ENCODE data around the gene PDAP1.
"Not testable (repeated sequence)": the region's sequence is repeated elsewhere in the genome, so short reads cannot be mapped to it uniquely, and the experiment has no call there.

Gene PDAP1

GRCh38 chr7:99374111-99375064, 34.0 kb downstream of the PDAP1 start, which contains the start of gene ARPC1B:
TSS of gene ARPC1B (plus strand) at chr7:99374730. CDS start at chr7:99385715, 10,985 bp downstream.
- peak in 1 of 2 experiments; percentile 89 for DNase-seq

DNA sequence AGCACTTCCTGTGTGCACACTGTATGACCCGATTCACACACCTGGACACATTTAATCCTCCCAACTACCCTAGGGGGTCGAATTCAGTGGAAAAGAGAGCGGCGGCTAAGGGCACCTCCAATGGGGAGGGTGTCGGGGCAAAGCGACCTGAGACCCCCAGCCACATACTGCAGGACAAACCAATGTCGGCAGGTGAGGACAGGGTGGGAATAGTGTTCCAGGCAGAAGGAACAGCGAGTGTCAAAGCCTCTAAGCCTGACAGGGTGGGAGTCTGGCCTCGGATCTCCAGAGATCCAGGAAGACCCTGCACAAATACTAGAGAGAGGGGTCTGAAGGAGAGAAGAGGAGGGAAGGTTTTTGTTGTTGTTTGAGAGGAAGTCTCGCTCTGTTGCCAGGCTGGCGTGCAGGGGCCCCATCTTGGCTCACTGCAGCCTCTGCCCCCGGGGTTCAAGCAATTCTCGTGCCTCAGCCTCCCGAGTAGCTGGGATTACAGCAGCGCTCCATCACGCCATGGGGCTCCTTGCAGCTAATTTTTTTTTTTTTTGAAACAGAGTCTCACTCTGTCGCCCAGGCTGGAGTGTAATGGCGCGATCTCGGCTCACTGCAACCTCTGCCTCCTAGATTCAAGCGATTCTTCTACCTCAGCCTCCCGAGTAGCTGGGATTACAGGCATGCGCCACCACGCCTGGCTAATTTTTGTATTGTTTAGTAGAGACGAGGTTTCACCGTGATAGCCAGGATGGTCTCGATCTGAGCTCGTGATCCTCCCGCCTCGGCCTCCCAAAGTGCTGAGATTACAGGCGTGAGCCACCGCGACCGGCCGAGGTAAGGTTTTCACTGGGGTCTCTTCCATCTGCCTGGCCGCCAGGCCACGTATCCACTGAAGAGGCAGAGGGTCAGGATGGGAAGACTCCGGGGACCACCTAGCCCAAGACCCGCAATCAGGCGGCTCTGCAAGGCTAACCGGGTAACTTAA, 35.0 kb downstream of the PDAP1 start:
- no peak for DNase-seq

DNA sequence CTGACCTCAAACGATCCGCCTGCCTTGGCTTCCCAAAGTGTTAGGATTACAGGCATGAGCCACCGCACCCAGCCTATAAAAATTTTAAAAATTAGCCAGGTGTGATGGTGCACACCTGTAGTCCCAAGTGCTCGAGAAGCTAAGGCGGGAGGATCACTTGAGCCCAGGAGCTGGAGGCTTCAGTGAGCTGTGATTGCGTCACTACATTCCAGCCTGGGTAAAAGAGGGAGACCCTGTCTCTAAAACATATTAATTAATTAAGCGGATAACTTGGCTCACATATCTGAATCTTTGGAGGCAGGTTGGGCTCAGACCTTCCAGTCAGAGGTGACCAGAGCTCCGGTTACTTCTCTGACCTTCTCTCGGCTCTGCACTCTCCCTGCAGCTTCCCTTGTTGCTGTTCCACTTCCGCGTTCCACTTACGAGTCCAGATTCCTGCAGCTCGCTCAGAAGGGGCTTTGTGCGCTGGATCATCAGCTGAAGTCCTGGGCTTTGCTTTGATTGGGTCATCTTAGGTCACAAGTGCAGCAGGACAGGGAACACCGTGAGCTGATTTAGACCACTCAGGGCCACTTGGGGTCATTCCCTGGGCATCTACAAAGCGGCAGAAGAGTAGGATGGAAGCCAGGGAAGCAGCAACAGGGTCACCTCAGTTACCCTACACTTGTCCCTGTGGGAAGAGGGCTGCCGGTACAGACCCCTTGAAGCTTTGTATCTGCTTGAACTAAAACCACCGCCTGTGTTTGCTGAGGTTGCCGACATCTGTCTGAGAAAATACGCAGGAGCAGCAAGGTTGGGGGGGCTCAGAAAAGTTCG, 35.9 kb downstream of the PDAP1 start:
- no peak for DNase-seq

DNA sequence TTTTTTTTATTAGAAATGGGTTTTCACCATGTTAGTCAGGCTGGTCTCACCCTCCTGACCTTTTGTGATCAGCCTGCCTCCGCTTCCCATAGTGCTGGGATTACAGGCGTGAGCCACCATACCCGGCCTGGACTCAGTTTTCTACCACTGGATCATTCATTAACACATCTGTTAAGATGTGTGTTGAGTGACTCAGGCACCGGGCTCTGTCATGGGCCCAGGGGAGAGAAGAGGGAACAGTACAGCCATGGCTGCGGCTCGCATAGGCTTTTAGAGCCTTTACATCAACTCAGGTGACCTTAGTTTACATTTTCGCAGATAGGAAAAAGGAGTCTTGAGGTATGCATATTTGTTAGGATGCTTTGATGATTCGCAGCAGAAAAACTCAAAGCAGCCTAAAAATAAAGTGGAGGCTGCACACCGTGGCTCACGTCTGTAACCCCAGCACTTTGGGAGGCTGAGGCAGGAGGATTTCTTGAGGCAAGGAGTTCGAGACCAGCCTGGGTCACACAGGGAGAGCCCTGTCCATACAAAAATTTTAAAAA, 36.9 kb downstream of the PDAP1 start:
- DNase-seq: no peak

DNA sequence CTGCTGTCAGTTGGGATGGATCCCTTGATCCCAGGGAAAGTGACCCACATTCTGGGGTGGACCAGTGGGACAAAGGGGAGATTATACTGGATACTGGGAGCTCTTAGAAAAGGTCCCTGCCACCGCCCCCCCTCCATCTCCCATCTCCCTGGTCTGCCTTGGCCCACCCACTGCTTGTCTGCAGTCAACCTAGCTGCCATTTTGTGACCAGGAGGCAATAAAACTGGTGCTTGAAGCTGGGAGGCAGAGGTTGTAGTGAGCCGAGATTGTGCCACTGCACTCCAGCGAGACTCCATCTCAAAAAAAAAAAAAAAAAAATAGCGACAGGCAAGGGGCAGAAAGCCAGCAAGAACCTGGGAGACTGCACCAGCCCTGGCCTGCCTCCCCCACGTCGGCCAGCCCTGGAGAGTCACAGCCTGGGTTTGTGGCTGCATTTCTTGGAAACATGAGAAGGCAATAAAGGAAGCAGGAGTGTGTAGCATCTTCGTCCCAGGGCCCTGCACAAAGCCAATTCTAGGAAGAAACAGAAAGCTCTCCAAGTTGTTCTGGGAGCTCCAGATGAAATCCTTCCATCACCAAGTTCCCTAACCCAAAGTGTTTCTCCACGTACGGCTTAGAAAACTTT, 38.5 kb downstream of the PDAP1 start:
- DNase-seq: no peak

GRCh38 chr7:99368750-99369389, 39.5 kb downstream of the PDAP1 start:
- no peak for DNase-seq

GRCh38 chr7:99366646-99367045, 41.8 kb downstream of the PDAP1 start:
- no peak for DNase-seq

DNA sequence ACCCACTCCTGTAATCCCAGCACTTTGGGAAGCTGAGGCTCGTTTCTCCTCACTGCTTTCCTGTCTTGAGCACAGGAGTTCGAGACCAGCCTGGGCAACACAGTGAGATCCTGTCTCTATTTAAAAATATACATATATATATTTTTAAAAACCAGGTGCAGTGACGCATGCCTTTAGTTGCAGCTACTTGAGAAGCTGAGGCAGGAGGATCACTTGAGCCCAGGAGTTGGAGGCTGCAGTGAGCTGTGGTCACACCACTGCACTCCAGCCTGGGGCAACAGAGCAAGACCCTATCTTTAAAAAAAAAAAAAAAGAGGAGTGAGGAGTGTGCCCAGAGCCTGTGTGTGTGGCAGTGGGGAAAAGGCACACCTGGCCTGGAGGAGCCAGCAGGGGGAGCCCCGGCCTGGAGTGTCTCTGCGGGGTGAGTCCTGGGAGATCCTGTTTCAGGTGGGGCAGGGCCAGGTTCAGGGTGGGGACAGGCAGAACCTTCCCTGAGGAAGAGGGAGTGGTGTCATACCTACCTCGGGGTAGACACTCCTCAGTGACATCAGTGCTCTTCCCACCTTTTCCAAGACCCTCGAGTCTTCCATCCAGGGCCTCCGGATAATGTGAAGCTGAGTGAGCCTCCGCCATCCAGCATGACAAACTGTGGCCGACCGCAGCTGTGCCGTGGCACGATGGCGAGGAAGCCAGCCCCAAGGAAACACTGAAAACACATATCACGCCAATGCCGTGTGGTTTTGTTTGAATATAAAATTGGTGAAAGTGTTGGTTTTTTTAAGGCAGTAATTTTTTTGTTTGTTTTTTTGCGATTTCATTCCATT, 42.9 kb downstream of the PDAP1 start:
- DNase-seq: peak in 1 of 2 experiments; percentile 55

- DNase-seq: no peak
These were observed 45.1 kb downstream of the PDAP1 start for GRCh38 chr7:99363286-99363685.

DNA sequence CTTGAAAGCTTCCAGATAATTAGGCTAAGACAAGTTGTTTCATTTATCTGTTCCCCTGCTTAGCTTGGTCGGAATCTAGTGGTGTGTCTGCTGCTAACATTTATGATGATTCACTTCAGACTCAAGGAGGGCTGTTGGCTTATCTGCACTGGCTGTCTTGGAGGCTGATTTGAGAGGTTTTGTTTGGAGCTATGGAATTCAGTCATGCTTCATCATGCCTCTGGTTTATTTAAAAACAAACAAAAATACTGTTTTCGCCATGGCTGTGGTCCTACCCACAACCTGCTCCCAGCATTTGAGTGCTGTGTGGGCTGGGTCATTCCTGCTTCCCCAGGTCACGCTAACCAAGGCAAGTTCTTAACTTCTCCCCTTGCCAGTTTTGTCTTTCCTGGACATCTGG, 45.6 kb downstream of the PDAP1 start:
- DNase-seq: no peak

GRCh38 chr7:99359465-99360154, 48.8 kb downstream of the PDAP1 start:
- no peak for DNase-seq

GRCh38 chr7:99358521-99358920, 49.9 kb downstream of the PDAP1 start:
- not testable (repeated sequence) for DNase-seq

DNA sequence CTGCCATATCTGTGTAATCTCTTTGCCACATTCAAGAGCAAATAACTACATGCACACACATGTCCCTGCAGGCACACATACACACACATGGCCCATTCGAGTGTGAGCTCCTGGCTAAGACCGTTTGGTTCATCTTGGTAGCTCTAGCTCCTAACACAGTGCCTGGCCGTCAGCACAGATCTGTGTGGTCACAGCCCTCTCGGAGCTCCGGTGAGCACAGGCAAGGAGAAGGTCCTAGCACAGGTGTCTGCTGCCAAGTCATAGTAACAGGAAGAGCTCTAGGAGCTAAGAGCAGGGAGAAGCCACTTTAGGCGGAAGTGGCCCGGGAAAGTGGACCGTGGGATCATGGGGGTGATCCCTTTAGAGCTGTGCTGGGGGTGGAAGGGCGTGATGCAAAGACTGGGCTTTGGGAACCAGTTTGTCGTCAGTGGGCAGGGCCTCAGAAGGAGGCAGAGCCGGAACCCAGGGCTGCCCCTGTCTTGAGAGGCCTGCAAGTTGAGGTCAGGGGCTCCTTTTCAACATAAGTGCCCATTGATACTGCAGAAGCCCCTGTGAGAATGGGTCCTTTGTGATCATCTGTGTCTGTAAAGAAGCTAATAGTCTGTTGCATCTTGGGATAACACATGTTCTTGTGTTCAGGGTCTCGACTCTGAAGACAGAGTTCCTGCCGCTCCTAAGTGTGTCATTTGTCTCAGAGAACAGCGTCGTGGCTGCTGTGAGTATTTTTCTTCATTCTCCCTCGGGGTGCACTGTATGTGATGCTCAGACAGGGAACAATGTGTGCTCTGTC, 50.5 kb downstream of the PDAP1 start:
- DNase-seq: no peak

DNA sequence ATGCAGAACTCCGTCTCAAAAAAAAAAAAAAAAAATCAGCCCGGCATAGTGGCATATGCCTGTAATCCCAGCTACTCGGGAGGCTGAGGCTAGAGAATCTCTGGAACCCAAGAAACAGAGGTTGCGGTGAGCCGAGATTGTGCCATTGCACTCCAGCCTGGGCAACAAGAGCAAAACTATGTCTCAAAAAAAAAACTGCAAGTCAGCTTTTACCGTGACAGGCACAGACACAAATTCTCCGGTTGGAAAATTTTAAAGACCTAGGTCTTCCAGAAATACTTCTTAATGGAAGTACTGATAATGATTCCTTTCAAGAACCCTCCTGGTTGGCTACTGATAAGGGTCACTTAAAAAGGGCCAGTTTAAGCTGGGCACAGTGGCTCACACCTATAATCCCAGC, 53.3 kb downstream of the PDAP1 start:
- no peak for DNase-seq

GRCh38 chr7:99352247-99352646, 56.1 kb downstream of the PDAP1 start:
- no peak for DNase-seq

DNA sequence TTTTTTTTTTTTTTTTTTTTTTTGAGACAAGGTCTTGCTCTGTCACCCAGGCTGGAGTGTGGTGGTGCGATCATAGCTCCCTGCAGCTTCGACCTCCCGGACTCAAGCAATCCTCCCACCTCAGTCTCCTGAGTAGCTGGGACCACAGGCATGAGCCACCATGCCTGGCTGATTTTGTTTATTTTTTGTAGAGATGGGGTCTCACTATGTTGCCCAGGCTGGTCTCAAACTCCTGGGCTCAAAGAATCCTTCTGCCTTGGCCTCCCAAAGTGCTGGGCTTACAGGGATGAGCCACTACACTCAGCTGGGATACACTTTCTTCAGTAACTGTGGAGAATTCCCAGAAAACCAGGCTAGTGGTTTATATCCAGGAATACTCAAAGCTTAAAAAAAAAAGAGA, 57.8 kb downstream of the PDAP1 start:
- DNase-seq: not testable (repeated sequence)
